ENCODE results near the gene SASH3.

The SASH3 gene

GRCh38 chrX:129818123-129818522 is 38.4 kb downstream of the SASH3 start:
- no peak for DNase-seq

- DNase-seq: peak; percentile 60 to 70
These were observed 43.4 kb downstream of the SASH3 start for GRCh38 chrX:129823115-129823514.

GRCh38 chrX:129823522-129823921 is 43.8 kb downstream of the SASH3 start:
- no peak for DNase-seq

DNA sequence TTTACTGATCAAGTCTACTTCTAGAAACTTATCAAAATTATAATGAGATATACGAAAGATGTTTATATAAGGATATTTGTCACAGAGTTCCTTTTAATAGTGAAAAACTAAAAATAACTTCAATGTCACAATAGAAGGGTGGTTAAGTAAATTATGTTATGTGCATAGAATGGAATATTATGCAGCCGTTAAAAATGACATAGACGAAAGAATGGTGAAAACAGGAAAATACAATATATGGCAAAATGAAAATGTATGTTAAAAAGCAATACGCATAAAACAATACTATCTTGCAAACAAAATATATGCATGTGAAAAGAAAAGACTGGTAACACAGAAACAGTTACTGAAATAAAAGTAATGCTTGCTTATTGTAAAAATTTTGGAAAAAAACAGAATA is 44.9 kb downstream of the SASH3 start:
- no peak for DNase-seq

GRCh38 chrX:129825746-129826505 is 46.2 kb downstream of the SASH3 start:
- peak in 1 of 2 donors; percentile 9 for DNase-seq

GRCh38 chrX:129830494-129830893 is 50.7 kb downstream of the SASH3 start:
- DNase-seq: no peak

GRCh38 chrX:129831091-129831885 is 51.5 kb downstream of the SASH3 start:
- no peak for DNase-seq

- DNase-seq: no peak
These were observed 53.6 kb downstream of the SASH3 start for GRCh38 chrX:129833153-129833990.

DNA sequence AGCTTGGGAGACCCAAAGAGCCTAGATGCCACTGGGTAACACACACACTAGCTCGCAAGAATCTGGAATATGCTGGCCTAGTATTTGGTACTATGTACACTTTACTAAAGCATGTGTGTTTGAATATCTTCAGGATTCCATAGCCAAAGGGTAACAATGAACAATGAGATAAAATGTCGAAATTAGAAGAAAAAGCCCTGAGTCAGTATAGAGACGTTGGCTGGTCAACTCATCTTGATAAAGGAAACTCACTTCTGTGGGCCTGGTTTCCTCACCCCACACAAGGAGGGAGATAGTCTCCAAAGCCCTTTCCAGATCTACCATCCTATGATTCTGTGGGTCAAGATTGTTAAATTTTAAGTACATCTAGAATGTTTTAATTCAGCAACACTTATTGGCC is 57.1 kb downstream of the SASH3 start:
- no peak for DNase-seq

GRCh38 chrX:129840344-129840743 is 60.6 kb downstream of the SASH3 start:
- no peak for DNase-seq

DNA sequence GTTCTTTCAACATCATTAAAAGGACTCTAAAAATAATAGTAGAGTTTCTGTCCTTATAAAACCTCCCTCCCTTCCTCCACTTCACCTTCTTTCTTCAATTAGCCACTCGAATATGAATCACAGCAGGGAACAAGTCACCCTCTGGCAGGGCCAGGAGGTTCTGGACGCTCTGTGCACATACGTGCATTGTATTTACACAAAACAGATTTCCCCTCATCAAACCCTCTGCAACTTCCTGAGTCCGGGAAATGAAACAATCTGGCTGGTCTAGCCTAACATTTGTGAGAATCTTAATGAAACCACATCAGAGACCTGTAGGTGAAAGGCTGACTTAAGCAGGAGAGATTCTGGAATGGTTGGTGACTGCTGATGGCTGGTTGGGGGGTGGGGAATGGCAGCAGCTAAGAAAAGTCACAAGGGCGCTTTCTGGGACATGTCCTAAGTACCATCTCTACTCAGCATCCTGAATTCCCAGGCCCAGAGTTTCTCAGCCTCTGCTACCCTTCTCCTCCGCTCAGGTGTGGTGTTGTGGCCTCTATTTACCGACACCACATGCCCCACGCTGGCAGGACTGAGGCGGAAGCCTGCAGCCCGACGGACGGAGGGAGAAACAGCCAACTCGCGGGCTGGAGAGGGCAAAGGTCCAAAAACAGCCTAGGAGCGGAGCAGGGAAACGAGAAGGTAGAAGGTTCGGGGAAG is 62.9 kb downstream of the SASH3 start:
- DNase-seq: peak in 1 of 2 donors; percentile 14

GRCh38 chrX:129843209-129843458 is 63.4 kb downstream of the SASH3 start:
- DNase-seq: no peak

- DNase-seq: peak; percentile 85 to 90
These were observed 63.9 kb downstream of the SASH3 start, which contains the start of gene ZDHHC9 for GRCh38 chrX:129843459-129844306. Gene ZDHHC9 (minus strand): TSS chrX:129843886. CDS start chrX:129841945, 1,941 bp downstream.
